ENCODE data around the gene MBD5. TPM values are rescaled to one million over a fixed set of nuclear protein-coding genes. Genes with fewer than 3 reads are reported as not detected.

Gene MBD5
- total and polyA plus RNA-seq, 2 donors (not counting 1 experiment from before 2014, with no cell fraction given), result 10.9 to 69.7 TPM

- ATAC-seq (ENCODE audit: low read depth) (no peak), DNase-seq (no peak)
- 91% methylated on average over 1 of the region's 1 CpG for WGBS (ENCODE audit: insufficient coverage)
- Mint-ChIP-seq H3K4me3 (no peak overlapping the region), H3K27me3 (peaks cover 5% of the 10 kb centered on the region), H3K9me3 (ENCODE audit: insufficient read depth) (no peaks in the 10 kb centered on the region), H3K27ac (peak overlapping the region; percentile 12), H3K4me1 (peaks cover 5% of the 10 kb centered on the region)
- Histone ChIP-seq H3K27ac (ENCODE audit: low read length in 2 of 2) (no peak overlapping the region), H3K9ac (ENCODE audit: low read length) (no peak overlapping the region), H3K4me2 (replicated peaks; ENCODE audit: low read depth, low read length, poor library complexity, severe bottlenecking) (no peak overlapping the region), H2AFZ (ENCODE audit: insufficient read depth, low read depth, low read length, poor library complexity, severe bottlenecking) (no peak overlapping the region), H3K27me3 (replicated peaks in 1 of 4; ENCODE audit: control extremely low read depth in 1 of 4, control insufficient read depth in 3 of 4, insufficient read depth in 4 of 4, low read length in 3 of 4) (no peaks in the 10 kb centered on the region), H3K9me3 (ENCODE audit: control extremely low read depth in 1 of 3, control insufficient read depth in 2 of 3, insufficient read depth in 1 of 3, low read length in 2 of 3) (no peaks in the 10 kb centered on the region), H3K36me3 (replicated peaks in 1 of 2; ENCODE audit: control extremely low read depth in 1 of 2, control insufficient read depth in 1 of 2, extremely low read depth in 1 of 2, insufficient read depth in 2 of 2, low read length in 1 of 2) (no peaks in the 10 kb centered on the region), H3K4me3 (ENCODE audit: control extremely low read depth in 1 of 5, extremely low read depth in 1 of 5, insufficient read depth in 1 of 5, low read depth in 2 of 5, low read length in 4 of 5) (no peak overlapping the region), H4K20me1 (ENCODE audit: control insufficient read depth, insufficient read depth, low read length, poor library complexity, severe bottlenecking) (no peaks in the 10 kb centered on the region), H3K79me2 (ENCODE audit: control insufficient read depth, insufficient read depth, low read length) (no peaks in the 10 kb centered on the region), H3K4me1 (ENCODE audit: control insufficient read depth in 2 of 2, insufficient read depth in 2 of 2, low read length in 2 of 2) (peaks cover 0 to 4% of the 10 kb centered on the region in 2 donors)
- ChIA-PET CTCF (no interaction called here), POLR2A (no interaction called here)
- TF ChIP-seq, protein P1, sequence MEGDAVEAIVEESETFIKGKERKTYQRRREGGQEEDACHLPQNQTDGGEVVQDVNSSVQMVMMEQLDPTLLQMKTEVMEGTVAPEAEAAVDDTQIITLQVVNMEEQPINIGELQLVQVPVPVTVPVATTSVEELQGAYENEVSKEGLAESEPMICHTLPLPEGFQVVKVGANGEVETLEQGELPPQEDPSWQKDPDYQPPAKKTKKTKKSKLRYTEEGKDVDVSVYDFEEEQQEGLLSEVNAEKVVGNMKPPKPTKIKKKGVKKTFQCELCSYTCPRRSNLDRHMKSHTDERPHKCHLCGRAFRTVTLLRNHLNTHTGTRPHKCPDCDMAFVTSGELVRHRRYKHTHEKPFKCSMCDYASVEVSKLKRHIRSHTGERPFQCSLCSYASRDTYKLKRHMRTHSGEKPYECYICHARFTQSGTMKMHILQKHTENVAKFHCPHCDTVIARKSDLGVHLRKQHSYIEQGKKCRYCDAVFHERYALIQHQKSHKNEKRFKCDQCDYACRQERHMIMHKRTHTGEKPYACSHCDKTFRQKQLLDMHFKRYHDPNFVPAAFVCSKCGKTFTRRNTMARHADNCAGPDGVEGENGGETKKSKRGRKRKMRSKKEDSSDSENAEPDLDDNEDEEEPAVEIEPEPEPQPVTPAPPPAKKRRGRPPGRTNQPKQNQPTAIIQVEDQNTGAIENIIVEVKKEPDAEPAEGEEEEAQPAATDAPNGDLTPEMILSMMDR (IDR thresholded peaks at IDR 0.05), result no peak
- TF ChIP-seq EZH2 (IDR thresholded peaks at IDR 0.05; ENCODE audit: borderline replicate concordance, insufficient read depth, low read depth, low read length, poor library complexity, severe bottlenecking), result no peak
- intact Hi-C loops (cut with micrococcal nuclease), result no loop called here
These were observed 502.4 kb downstream of the MBD5 start for GRCh38 chr2:148523315-148523714.

DNA sequence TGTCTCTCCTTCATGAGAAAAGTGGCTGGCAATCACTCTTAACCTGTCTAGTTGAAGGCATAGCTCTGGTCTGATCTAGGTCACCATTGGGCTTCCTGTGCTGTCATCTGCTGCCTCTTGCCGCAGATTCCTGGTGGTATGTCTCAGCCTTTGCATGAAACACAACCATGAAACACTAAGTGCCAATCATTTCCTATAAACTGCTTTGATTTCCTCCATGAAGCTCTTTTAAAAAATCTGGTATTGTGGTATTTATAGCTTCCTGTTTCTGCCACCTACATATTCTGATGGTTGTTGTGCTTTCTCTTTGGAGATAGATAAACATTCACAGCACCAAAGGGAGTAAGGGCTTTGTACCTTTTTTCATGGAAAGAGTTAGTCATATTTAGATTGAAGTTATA lies 503.6 kb downstream of the MBD5 start:
- POLR2A ChIA-PET, result no interaction called here
- no peaks in the 10 kb centered on the region for H3K36me3 ChIP-seq (replicated peaks in 1 of 2; ENCODE audit: control extremely low read depth in 1 of 2, control insufficient read depth in 1 of 2, extremely low read depth in 1 of 2, insufficient read depth in 2 of 2, low read length in 1 of 2)
- Mint-ChIP-seq H3K4me3 (no peak overlapping the region), H3K27me3 (peaks cover 5% of the 10 kb centered on the region), H3K27ac (no peak overlapping the region), H3K9me3 (ENCODE audit: insufficient read depth) (no peaks in the 10 kb centered on the region), H3K4me1 (peaks cover 5% of the 10 kb centered on the region)
- no peak overlapping the region for H3K4me2 ChIP-seq (replicated peaks; ENCODE audit: low read depth, low read length, poor library complexity, severe bottlenecking)
- CTCF ChIA-PET, result interaction anchor here (1.3 kb wide), 1 partner anchor 15 kb away, joined by 8 read pairs; no protein-coding TSS in a partner anchor
- no peak overlapping the region for H3K9ac ChIP-seq (ENCODE audit: low read length)
- no peak overlapping the region for H3K4me3 ChIP-seq (ENCODE audit: control extremely low read depth in 1 of 5, extremely low read depth in 1 of 5, insufficient read depth in 1 of 5, low read depth in 2 of 5, low read length in 4 of 5)
- TF ChIP-seq EZH2 (IDR thresholded peaks at IDR 0.05; ENCODE audit: borderline replicate concordance, insufficient read depth, low read depth, low read length, poor library complexity, severe bottlenecking), result no peak
- TF ChIP-seq, protein P1 (IDR thresholded peaks at IDR 0.05), result no peak
- H4K20me1 ChIP-seq (ENCODE audit: control insufficient read depth, insufficient read depth, low read length, poor library complexity, severe bottlenecking), result no peaks in the 10 kb centered on the region
- no peaks in the 10 kb centered on the region for H3K9me3 ChIP-seq (ENCODE audit: control extremely low read depth in 1 of 3, control insufficient read depth in 2 of 3, insufficient read depth in 1 of 3, low read length in 2 of 3)
- DNase-seq, result no peak
- H3K4me1 ChIP-seq (ENCODE audit: control insufficient read depth in 2 of 2, insufficient read depth in 2 of 2, low read length in 2 of 2), result peaks cover 0 to 4% of the 10 kb centered on the region in 2 donors
- H2AFZ ChIP-seq (ENCODE audit: insufficient read depth, low read depth, low read length, poor library complexity, severe bottlenecking), result no peak overlapping the region
- no CpG with 5 or more reads among the region's 1 CpG for WGBS (ENCODE audit: insufficient coverage)
- no peak overlapping the region for H3K27ac ChIP-seq (ENCODE audit: low read length in 2 of 2)
- no peaks in the 10 kb centered on the region for H3K79me2 ChIP-seq (ENCODE audit: control insufficient read depth, insufficient read depth, low read length)
- intact Hi-C loops (cut with micrococcal nuclease), result no loop called here
- ATAC-seq (ENCODE audit: low read depth), result no peak
- H3K27me3 ChIP-seq (replicated peaks in 1 of 4; ENCODE audit: control extremely low read depth in 1 of 4, control insufficient read depth in 3 of 4, insufficient read depth in 4 of 4, low read length in 3 of 4), result no peaks in the 10 kb centered on the region
